Mononuclear cell (primary cell): ENCODE data around the gene SPTBN1. TPM values are rescaled to one million over a fixed set of nuclear protein-coding genes. Genes with fewer than 3 reads are reported as not detected.

Experiments
- H3K27me3 ChIP-seq: 2 replicates; pipeline ENCODE4 v1.6.0; 2011; ENCODE audit warnings: low read length, control low read depth; ENCODE audit not compliant: insufficient read depth
- H3K4me1 ChIP-seq: 2 replicates; pipeline ENCODE4 v1.5.1; 2011; ENCODE audit warnings: mild to moderate bottlenecking, low read length, control low read depth; ENCODE audit not compliant: insufficient read depth
- H3K4me3 ChIP-seq: 2 replicates; pipeline ENCODE4 v1.5.1; 2011; ENCODE audit warnings: mild to moderate bottlenecking, low read length, moderate library complexity
- H3K9me3 ChIP-seq: 2 replicates; pipeline ENCODE4 v1.5.1; 2011; ENCODE audit warnings: low read depth, mild to moderate bottlenecking, control low read depth, low read length
- total RNA-seq: library from RNA; depleted of rRNA; stranded (reverse); fragments of >200 nt; gene quantifications from one replicate; pipeline ENCODE4 v1.2.3, GENCODE V29; 2012

Gene SPTBN1
- total RNA-seq, 1 donor, result 107 TPM

DNA sequence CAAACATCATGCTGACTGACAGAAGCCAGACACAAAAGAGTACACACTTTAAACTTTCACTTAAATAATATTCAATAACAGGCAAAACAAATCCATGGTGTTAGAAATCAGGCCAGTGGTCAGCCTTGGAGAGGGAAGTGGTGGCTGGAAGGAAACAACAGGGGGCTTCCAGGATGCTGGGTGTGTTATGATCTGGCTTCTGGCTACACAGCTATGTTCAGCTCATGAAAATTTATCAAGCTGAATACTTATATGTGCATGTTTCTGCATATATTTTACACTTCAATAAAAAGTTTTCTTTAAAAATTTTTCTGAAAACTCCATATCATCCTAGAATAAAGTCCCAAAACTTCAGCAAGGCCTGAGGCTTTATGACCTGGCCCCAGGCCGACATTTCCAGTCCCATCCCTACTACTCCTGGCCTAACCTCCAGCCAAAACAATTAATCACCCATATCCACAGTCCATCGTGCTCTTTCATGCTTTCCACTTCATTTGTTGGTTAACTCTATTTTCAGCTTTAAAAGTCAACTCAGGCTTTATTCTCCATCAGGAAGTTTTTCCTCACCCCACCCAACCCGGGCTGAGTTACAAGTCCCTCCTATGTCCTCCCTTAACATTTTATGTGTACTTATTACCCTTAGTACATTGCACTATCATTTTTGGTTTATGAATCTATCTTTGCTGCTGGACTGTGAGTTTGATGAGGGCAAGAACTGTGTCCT lies 27.9 kb upstream of the SPTBN1 start:
- Histone ChIP-seq H3K4me1 (peaks cover 9% of the 10 kb centered on the region), H3K27me3 (peaks cover 2% of the 10 kb centered on the region), H3K9me3 (no peaks in the 10 kb centered on the region), H3K4me3 (no peak overlapping the region)

DNA sequence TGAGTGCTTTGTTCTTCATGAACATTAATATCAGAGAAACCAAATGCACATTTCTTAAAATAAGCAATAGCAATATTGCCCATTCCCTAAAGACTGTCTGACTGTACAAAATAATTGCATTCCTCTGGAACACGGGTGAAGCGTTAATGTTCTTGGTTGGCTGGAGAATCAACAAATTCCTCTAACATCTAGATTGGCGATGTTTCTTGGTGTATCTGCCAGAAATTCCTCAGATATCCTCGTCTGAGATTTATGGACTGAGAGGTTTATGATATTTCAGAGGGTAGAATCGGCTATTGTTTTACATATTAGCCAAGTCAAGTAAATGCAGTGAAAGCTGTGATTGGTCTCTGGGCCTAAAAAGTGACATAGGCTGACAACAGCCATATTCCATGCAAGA lies 27.1 kb upstream of the SPTBN1 start:
- H3K4me3 ChIP-seq, result no peak overlapping the region
- H3K4me1 ChIP-seq, result peaks cover 9% of the 10 kb centered on the region
- no peaks in the 10 kb centered on the region for H3K9me3 ChIP-seq
- H3K27me3 ChIP-seq, result no peaks in the 10 kb centered on the region

DNA sequence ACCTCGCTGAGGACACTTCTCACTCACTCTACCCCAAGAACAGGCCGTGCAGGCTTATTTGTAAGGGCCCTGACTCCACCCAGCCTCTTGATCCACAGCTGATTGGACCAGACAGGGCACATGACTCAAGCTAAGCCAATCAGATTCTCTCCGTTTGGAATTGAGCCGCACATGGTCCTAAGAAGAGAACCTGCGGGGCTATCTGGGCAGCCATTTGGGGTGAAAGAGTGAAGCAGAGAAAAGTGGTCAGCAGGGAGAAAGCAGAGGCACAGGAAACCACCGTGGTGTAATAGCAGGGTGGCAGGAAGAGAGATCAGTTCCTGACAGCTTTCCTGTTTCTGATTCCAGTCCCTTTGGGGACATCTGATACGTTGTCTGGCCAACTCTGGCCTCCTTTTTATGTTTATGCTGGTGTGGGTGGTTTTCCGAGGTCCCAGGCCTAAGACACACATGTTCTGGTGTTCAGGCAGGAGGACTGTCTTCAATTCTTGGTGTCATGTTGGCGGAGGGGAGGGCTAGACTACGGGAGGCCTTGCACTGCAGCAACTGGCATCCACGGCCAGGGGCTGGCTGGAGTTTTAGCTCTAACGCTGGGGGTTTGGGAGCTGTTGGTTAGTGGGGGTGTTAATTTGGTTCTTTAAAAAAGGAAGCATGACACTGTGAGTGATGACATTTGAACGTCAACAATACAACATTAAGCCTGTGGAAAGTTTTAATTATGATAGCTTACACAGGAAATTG lies 26.1 kb upstream of the SPTBN1 start:
- Histone ChIP-seq H3K4me1 (peaks cover 9% of the 10 kb centered on the region), H3K4me3 (no peak overlapping the region), H3K9me3 (no peaks in the 10 kb centered on the region), H3K27me3 (no peaks in the 10 kb centered on the region)

DNA sequence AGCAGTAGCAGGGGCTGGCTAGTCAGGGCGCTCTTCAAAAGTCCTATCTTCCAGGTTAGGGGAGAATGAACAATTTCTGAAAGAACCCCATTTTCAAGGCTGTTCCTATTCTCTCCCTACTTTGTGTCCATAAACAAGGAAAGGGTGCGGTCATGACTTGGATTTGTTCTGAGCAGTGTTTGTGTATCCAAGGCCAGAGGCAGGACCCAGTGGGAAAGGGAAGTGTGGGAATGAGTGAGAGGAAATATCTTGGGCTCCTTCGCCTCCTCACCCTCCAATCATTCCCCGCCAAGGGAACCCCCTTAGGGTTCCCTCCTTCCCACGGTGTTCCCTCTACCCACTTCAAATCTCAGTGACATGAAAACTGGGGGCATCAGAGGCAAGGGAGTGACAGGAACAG lies 25.5 kb upstream of the SPTBN1 start:
- Histone ChIP-seq H3K4me1 (peaks cover 9% of the 10 kb centered on the region), H3K4me3 (no peak overlapping the region), H3K9me3 (no peaks in the 10 kb centered on the region), H3K27me3 (no peaks in the 10 kb centered on the region)

DNA sequence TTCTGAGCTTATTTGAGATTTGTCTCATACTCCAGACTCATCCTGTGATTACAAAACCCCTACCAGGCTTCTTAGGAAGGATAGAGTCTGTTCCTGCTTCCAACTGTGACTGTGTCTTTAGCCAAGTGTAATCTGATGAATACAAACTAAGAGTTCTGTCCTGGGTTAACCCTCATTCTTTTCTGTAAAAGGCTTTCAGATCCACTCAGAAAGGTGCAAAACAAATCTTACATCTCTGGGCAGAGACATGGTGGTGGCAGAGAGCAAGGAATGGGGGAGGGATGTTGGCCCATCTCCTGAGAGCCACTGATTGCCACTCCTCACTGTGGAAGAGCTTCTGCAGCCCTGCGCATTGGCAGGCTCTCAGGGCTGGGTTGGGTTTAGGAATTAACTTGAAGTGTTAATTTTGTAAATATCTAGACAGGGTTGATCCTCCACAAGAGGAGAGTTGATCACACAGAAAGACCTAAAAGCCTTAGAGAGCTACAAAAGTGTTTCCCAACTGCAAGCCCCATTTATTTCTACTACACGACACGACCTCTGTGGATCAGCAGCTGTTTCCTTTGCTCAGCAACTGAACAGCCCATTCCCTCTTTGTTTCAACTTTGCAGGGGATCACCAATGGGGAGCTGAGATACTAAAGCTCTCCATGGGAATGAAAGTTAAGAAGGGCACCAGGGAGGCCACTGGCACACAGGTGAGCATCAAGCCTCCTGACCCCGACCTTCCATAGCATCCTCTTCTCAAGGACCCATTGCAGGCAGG lies 23.7 kb upstream of the SPTBN1 start:
- H3K9me3 ChIP-seq, result no peaks in the 10 kb centered on the region
- H3K4me1 ChIP-seq, result peaks cover 9% of the 10 kb centered on the region
- H3K4me3 ChIP-seq, result no peak overlapping the region
- no peaks in the 10 kb centered on the region for H3K27me3 ChIP-seq

DNA sequence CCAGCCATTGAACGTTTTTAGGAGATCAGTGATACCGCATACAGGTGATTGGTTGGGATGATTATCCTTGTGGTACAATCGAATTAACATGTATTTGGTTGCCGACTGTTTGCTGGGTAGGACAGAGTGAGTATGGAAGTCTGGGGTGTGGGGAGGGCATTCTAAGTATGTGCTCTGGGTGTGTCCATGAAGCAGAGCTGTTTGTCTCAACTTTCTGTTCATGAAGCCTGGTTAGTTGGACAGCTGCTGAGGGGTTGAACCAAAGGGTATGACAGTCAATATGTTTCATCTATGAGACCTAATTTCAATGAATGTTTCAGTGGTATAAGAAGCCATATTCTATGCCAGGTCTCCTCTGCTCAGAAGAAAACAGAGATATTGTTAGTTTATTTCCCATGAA lies 21.9 kb upstream of the SPTBN1 start:
- Histone ChIP-seq H3K4me1 (peaks cover 9% of the 10 kb centered on the region), H3K4me3 (no peak overlapping the region)

DNA sequence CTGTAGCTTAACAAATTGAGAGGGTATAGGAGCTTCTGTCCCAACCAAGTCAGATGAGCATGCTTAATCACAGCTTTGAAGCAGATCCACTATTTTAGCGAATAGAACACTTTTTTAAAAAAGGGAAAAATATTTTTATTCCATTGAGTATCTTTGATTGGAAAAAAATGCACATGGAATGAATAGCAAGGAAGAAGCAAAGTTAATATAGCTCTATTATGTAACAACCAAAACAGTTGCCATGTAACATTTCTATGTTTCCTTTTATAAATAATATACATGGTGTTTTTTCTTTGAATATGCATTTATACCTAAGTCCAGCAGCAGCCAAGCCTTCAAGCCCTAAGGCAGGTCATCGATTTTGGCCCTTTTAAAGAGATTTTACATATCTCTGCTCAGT lies 21.4 kb upstream of the SPTBN1 start:
- no peak overlapping the region for H3K4me3 ChIP-seq
- no peaks in the 10 kb centered on the region for H3K9me3 ChIP-seq
- H3K4me1 ChIP-seq, result peaks cover 8% of the 10 kb centered on the region
- H3K27me3 ChIP-seq, result no peaks in the 10 kb centered on the region

More for the DNA sequence above, 21.9 kb upstream of the SPTBN1 start:
- no peaks in the 10 kb centered on the region for H3K27me3 ChIP-seq
- H3K9me3 ChIP-seq, result no peaks in the 10 kb centered on the region

DNA sequence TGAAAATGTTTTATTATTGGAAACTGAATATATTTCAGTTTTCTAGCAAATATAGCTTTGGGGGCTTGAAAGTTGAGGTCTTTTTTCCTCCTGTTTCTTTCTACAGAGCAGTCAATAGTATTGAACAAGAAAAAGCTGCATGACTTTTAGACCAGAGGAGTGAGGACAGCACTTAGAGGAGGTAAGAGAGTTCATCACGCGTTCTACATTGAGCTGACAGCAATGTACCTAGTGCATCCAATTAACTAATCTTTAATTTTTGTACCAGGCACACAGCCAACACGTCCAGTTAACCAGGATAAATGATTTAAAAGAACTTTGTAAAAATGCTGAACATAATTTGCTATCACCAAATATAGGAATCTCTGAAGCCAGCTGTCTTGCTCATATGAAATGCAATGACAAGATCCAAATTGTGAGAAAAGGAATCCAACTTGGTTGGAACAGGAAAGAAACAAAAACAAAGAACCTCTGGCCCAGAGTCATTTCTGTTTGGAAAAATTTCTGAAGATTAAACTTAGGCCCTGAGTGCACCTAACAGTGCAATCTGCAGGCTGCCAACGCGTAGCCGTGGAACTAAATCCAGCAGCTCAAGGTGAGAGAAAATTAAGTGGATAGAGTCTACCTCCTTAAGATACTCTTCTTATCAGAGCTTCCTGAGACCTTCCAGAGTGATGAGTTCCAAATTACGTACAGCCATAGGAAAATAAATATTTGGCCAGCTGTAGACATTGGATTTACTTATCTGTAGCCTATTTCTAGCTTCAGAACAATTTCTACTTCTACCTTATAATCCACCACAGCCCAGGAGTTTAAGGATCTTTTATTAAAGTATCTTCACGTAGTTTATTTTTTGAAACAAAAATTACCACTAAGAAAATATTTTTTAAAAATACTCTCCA lies 20.6 kb upstream of the SPTBN1 start:
- H3K4me1 ChIP-seq, result no peaks in the 10 kb centered on the region
- H3K4me3 ChIP-seq, result no peak overlapping the region
- no peaks in the 10 kb centered on the region for H3K9me3 ChIP-seq
- no peaks in the 10 kb centered on the region for H3K27me3 ChIP-seq

DNA sequence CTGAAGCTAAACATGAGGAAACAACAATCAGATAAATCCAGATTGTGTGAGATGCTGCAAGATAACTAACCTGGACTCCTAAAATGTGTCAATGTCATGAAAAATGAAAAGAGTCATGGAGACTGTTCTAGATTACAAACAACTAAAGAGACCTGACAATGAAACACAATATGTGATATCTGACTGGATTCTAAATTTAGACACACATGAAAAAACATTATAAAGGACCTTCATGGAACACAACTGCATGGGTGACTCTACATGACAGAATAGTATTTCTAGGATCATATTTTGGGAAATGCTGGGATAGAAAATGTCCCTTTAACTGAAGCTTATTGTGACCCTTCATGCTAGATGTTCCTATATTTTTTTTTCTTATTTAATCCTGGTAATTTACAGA lies 18.5 kb upstream of the SPTBN1 start:
- Histone ChIP-seq H3K4me3 (no peak overlapping the region), H3K4me1 (no peaks in the 10 kb centered on the region), H3K27me3 (no peaks in the 10 kb centered on the region), H3K9me3 (no peaks in the 10 kb centered on the region)

DNA sequence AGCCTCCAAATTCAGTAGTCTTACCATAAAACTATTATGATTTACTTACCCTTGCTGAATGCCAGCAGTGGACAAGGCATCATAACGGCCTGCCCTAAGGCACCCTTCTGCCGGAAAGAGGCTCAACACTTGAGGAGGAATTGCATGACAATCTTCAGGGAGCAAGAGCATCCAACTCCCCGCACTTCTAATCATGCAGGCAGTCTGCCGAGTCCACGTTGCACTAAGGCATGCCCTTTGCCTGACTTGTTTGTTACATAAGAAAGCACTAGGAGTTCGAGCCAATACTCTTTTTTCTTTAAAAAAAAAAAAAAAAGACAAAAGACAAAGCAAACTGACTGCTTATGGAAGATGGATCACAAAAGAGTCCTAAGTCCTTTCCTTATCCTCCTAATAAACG lies 17.9 kb upstream of the SPTBN1 start:
- H3K4me3 ChIP-seq, result no peak overlapping the region
- H3K27me3 ChIP-seq, result no peaks in the 10 kb centered on the region
- no peaks in the 10 kb centered on the region for H3K4me1 ChIP-seq
- H3K9me3 ChIP-seq, result no peaks in the 10 kb centered on the region

DNA sequence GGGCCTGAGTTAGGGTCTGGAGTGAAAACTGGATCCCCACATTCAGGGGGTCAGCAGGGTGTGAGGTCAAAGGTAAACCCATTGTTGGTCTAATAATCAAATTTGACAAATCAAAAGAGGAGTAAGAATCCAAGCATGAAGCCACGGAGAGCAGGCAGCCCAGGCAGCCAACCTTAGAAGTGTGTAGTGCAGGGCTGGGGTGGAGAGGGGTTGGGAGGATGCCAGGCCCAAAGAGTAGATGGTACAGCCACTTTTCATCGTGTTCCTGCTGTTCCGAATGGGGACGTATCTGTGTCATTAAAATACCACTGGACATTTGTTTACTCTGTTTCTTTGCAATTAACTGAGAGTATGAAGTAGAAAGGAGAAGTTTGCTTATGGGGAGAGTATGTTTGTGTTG lies 16.5 kb upstream of the SPTBN1 start:
- no peaks in the 10 kb centered on the region for H3K27me3 ChIP-seq
- no peak overlapping the region for H3K4me3 ChIP-seq
- H3K4me1 ChIP-seq, result no peaks in the 10 kb centered on the region
- H3K9me3 ChIP-seq, result no peaks in the 10 kb centered on the region

DNA sequence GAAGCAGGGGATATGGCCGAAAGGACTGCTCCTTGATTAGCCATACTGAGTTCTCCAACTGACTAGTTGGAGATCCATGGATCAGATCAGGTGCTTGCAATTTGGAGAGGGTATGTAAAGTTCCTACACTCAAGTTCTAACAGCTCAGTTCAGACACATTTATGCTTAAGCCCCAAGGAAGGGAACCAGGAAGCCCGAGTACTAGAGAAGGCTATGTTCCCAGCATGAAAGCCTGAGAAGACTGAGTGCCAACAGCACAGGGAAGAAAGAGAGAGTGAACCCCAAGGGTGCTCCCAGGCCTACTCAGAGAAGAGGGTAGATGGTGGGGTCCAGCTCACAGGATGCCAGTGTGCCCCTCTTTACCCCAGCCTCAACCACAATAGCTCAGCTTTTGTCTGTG lies 16.1 kb upstream of the SPTBN1 start:
- no peaks in the 10 kb centered on the region for H3K27me3 ChIP-seq
- no peaks in the 10 kb centered on the region for H3K4me1 ChIP-seq
- H3K9me3 ChIP-seq, result no peaks in the 10 kb centered on the region
- no peak overlapping the region for H3K4me3 ChIP-seq

DNA sequence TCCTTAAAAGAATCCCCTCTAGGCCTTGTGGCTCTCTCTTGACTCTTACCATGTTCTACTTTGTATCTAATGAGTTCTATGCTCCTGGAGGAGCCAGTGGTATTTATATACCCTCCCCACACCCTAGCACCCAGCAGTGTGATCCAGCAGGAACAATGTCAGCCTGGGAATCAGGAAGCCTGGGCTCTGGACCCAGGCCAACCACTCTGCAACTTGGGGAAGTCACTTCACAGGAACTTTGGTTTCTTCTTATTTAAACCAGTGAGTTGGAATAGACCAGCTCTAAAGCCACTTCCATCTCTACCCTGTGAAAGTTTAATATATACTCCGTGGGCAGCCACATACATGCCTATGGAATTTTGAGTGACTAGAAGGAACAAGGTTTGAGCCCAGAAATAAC lies 11.6 kb upstream of the SPTBN1 start:
- Histone ChIP-seq H3K27me3 (no peaks in the 10 kb centered on the region), H3K4me3 (no peak overlapping the region), H3K9me3 (no peaks in the 10 kb centered on the region)

DNA sequence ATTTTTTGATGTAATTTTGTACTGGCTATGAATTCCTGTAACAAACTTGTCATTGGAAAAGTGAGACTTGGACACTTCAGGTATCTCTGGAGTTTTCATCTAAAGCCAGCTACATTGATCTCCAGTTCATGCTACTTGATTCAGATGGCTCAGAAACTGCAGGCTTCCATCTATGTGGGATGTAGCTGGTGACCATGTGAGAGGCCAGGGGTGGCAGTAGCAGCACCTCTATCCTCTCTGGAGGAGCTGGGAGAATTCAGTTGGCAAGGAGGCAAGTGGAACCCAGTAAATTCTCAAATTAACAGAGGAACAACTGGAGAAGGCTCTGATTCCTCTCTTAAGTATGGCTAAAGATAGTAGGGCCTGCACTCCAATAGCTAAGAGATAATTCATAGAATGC lies 10.0 kb upstream of the SPTBN1 start:
- Histone ChIP-seq H3K4me3 (no peak overlapping the region), H3K9me3 (no peaks in the 10 kb centered on the region)

More for the DNA sequence above, 11.6 kb upstream of the SPTBN1 start:
- H3K4me1 ChIP-seq, result no peaks in the 10 kb centered on the region

More for the DNA sequence above, 10.0 kb upstream of the SPTBN1 start:
- no peaks in the 10 kb centered on the region for H3K27me3 ChIP-seq
- H3K4me1 ChIP-seq, result no peaks in the 10 kb centered on the region
